GM18526 (cell line): ENCODE results near the gene FBRSL1.

Experiments
- POLR2A ChIP-seq: IDR thresholded peaks from 3 replicates; pipeline ENCODE4 v1.6.1; 2011; ENCODE audit not compliant: insufficient read length; ENCODE audit errors: extremely low read depth

FBRSL1 gene

GRCh38 chr12:132465269-132466190 is 24.4 kb upstream of the FBRSL1 start:
- no peak for TF ChIP-seq POLR2A

GRCh38 chr12:132466241-132467201 is 23.4 kb upstream of the FBRSL1 start:
- no peak for TF ChIP-seq POLR2A

DNA sequence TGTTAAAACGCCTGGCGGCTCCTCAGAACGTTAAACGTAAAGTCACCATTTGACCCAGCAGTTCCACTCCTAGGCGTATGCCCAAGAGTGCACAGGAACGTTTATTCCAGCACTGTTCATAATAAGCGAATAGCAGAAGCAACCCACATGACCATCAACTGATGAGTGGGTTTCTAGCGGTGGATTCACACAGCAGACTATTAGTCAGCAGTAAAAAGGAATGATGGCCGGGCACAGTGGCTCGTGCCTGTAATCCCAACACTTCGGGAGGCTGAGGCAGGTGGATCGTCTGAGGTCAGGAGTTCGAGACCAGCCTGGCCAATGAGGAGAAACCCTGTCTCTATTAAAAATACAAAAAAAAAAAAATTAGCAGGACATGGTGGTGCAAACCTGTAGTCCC is 22.4 kb upstream of the FBRSL1 start:
- TF ChIP-seq POLR2A = no peak

DNA sequence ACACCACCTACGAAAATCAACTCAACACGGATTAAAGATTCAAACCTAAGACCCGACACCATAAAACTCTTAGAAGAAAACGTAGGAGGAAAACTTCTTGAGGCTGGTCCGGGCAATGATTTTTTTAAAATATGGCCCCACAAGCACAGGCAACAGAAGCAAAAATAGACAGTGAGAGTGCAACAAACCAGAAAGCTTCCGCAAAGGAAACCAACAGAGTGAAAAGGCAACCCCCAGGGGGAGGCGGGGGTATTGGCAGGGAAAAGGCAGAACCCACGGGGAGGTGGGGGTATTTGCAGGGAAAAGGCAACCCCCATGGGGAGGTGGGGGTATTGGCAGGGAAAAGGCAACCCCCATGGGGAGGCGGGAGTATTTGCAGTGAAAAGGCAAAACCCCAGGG is 20.5 kb upstream of the FBRSL1 start:
- TF ChIP-seq POLR2A = no peak

- TF ChIP-seq POLR2A = no peak
Observed at GRCh38 chr12:132470397-132470796, 19.6 kb upstream of the FBRSL1 start.

GRCh38 chr12:132471011-132471857 is 18.7 kb upstream of the FBRSL1 start:
- TF ChIP-seq POLR2A = no peak

DNA sequence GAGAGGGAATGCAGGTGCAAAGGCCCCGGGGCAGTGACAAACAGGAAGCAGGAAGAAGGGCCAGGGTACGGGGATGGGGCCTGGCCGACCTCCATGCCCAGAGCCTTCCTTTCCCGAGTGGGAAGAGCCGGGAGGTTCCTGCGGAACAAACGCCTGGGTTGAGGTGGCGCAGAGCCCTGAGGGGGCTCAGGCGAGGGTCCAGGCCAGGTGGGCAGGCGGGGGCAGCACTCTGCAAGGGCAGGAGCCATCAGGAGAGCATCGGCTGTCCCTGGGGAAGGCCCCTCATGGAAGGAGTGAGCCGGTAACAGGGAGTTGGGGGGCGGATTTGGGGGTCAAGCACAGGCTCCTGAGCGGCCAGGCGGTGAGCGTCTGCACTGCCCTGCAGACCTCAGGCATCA is 18.1 kb upstream of the FBRSL1 start:
- no peak for TF ChIP-seq POLR2A

GRCh38 chr12:132472386-132472785 is 17.6 kb upstream of the FBRSL1 start:
- TF ChIP-seq POLR2A = no peak

- no peak for TF ChIP-seq POLR2A
Observed at GRCh38 chr12:132474237-132474741, 15.7 kb upstream of the FBRSL1 start.

DNA sequence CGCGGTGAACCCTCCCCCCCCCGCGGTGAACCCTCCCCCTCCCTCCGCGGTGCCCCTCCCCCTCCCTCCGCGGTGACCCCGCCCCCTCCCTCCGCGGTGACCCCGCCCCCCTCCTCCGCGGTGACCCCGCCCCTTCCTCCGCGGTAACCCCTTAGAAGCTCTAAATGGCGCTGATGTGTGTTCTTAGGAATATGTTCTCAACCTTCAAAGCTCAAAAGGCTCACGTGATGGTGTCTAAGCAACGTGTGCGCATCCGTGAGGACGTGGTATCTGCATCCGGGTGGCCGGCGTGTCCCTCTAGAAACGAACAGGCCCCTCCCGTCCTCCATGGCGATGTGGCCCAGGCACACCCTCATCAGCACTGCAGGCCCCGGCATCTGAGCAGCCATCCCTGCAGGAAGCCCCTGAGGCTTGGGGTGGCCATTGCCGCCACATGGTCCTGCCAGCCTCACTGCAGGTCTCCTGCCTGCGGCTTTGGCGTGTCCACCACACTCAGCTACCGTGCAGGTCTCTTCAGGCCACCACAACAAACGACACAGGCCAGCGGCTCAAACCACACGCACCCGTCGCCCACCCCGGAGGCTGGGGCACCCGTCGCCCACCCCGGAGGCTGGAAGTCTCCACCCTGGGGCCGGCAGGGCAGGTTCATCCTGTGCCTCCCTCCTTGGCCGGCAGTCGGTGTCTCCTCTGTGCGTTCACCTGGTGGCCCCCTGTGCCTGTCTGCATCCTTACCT is 14.5 kb upstream of the FBRSL1 start:
- no peak for TF ChIP-seq POLR2A

DNA sequence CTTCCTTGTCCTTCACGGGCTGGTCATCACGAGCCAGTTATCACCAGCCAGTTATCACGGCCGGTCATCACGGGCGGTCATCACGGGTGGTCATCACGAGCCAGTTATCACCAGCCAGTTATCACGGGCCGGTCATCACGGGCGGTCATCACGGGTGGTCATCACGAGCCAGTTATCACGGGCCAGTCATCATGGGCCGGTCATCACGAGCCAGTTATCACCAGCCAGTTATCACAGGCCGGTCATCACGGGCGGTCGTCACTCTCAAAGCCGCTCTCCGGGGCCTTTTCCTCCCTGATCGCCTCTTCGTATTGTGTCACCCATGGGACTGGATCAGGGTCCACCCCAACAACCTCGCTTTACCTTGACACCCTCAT is 13.9 kb upstream of the FBRSL1 start:
- TF ChIP-seq POLR2A = no peak

GRCh38 chr12:132476421-132476820 is 13.5 kb upstream of the FBRSL1 start:
- no peak for TF ChIP-seq POLR2A

DNA sequence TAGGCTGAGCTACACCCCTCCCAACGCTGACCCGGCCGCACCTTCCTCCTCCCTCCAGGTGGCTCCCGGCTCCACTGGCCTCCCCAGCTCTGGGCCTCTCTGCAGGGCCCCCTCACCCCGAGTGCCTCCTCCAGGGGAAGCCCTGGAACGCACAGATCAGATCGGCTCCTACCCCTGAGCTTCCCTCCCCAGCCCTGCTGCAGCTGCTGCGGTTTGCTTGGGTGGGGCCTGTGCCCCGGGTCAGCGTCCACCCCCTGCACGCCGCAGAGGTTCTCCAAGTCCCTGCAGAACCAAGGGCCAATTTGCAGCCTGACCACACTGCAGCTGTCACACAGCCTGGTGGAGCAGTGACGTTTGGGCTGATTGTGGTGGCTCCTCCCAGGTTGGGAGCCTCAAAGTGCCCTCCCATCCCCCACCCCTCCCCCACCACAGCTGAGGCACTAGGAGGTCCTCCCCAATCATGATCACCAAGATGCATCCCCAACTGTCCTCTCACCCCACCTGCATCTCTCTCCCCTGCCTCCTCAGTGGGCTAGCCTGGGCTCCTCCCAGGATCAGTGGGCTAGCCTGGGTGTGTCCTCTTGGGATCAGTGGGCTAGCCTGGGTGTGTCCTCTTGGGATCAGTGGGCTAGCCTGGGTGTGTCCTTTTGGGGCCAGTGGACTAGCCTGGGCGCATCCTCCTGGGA is 12.8 kb upstream of the FBRSL1 start:
- TF ChIP-seq POLR2A = no peak
